HepG2 (cell line): ENCODE measurements around the gene TFG. TPM values are rescaled to one million over a fixed set of nuclear protein-coding genes. Genes with fewer than 3 reads are reported as not detected.

ENCODE experiments used
- ATAC-seq: fragments of 200-7000 bp; cut with Tn5 transposase; 3 replicates; pipeline ENCODE4 v1.9.1; 2020; ENCODE audit warnings: mild to moderate bottlenecking, moderate library complexity
- BruUV-seq: library from RNA; stranded (reverse); fragments of 400-500 nt; replicated peaks from 2 replicates; lab custom pipeline; 2021; lab: Mats Ljungman, UMichigan
- CTCF ChIA-PET: fragments of 300-600 bp; formaldehyde crosslinking; extraction: SDS; loops from one replicate; lab custom pipeline; 2021; ENCODE audit warnings: low total read pairs, inconsistent platforms, low intra/inter-chr PET ratio; lab: Yijun Ruan, JAX
- POLR2A ChIA-PET: fragments of 350-600 bp; sonication (Branson Sonifier 250); formaldehyde crosslinking; loops from one replicate; lab custom pipeline; 2020; ENCODE audit warnings: antibody characterized with exemption, inconsistent platforms; lab: Yijun Ruan, JAX
- DNase-seq: peaks from one replicate; pipeline ENCODE4 v3.0.0-alpha.2; 2015; ENCODE audit warnings: low spot score
- FAIRE-seq: peaks from 3 replicates; lab custom pipeline; 2011; peaks lifted over from hg19 to GRCh38; lab: Jason Lieb, UNC
- H2AFZ ChIP-seq: one replicate; pipeline ENCODE4 v1.6.1; 2011; ENCODE audit warnings: low read length, inconsistent platforms
- H3K27ac ChIP-seq: fragments of 300-600 bp; 3 replicates; pipeline ENCODE4 v1.8.0; 2011; ENCODE audit warnings: mixed run types, mild to moderate bottlenecking, mixed read lengths, low read length, inconsistent platforms; ENCODE audit not compliant: insufficient read depth; ENCODE audit errors: extremely low read length
- H3K27me3 ChIP-seq, 2 experiments: fragments of 200-600 bp in 1 of 2; 2 replicates in 1 of 2; 3 replicates in 1 of 2; pipeline versions ENCODE4 v1.6.0 to v1.8.0; 2011; ENCODE audit warnings: low read length in 2 of 2, mild to moderate bottlenecking in 2 of 2, moderate library complexity in 2 of 2, inconsistent platforms in 1 of 2; ENCODE audit not compliant: insufficient read depth in 2 of 2, control insufficient read depth in 1 of 2
- H3K36me3 ChIP-seq, 2 experiments: fragments of 200-600 bp in 1 of 2; replicated peaks in 1 of 2; 2 replicates in 1 of 2; 3 replicates in 1 of 2; pipeline versions ENCODE4 v1.5.1 to v1.8.0; 2011; ENCODE audit warnings: low read length in 2 of 2, inconsistent platforms in 1 of 2; ENCODE audit not compliant: insufficient read depth in 2 of 2, control insufficient read depth in 1 of 2
- H3K4me1 ChIP-seq: 2 replicates; pipeline ENCODE4 v1.5.1; 2012; ENCODE audit warnings: low read length, inconsistent platforms; ENCODE audit not compliant: insufficient read depth
- H3K4me2 ChIP-seq: 2 replicates; pipeline ENCODE4 v1.6.0; 2011; ENCODE audit warnings: low read depth, low read length, inconsistent platforms
- H3K4me3 ChIP-seq, 3 experiments: fragments of 200-600 bp in 1 of 3; sonication (generic), shearing (Covaris generic) in 1 of 3; replicated peaks in 1 of 3; 2 replicates each; pipeline ENCODE4 v1.5.1; 2011 to 2016; ENCODE audit warnings: low read length in 3 of 3, inconsistent platforms in 2 of 3, low read depth in 2 of 3, mild to moderate bottlenecking in 2 of 3, control low read depth in 1 of 3, mixed read lengths in 1 of 3; ENCODE audit not compliant: insufficient read depth in 1 of 3
- H3K79me2 ChIP-seq: one replicate; pipeline ENCODE4 v1.6.1; 2011; ENCODE audit warnings: low read length, inconsistent platforms; ENCODE audit not compliant: insufficient read depth
- H3K9ac ChIP-seq: 2 replicates; pipeline ENCODE4 v1.6.0; 2011; ENCODE audit warnings: mild to moderate bottlenecking, low read depth, low read length, inconsistent platforms; ENCODE audit not compliant: insufficient read depth
- H3K9me3 ChIP-seq: 2 replicates; pipeline ENCODE4 v1.5.1; 2012; ENCODE audit warnings: mild to moderate bottlenecking, low read length
- H4K20me1 ChIP-seq: 2 replicates; pipeline ENCODE4 v1.6.0; 2011; ENCODE audit warnings: inconsistent platforms, mild to moderate bottlenecking, low read length, moderate library complexity; ENCODE audit not compliant: insufficient read depth
- BRCA1 ChIP-seq: sonication (generic); formaldehyde crosslinking; IDR thresholded peaks from 2 replicates; pipeline ENCODE4 v1.4.0; 2020; ENCODE audit warnings: missing genetic modification reagents
- CREB1 ChIP-seq, 2 experiments: fragments of 450-650 bp in 1 of 2; IDR thresholded peaks; 2 replicates each; pipeline ENCODE4 v1.6.1; 2016 to 2017; ENCODE audit warnings: control low read depth in 1 of 2, mild to moderate bottlenecking in 1 of 2, missing compliant biosample characterization in 1 of 2, missing genetic modification characterization in 1 of 2
- ELK4 ChIP-seq: sonication (generic); formaldehyde crosslinking; IDR thresholded peaks from 2 replicates; pipeline ENCODE4 v1.9.0; 2021; ENCODE audit warnings: missing genetic modification reagents, borderline replicate concordance
- ETV6 ChIP-seq: sonication (generic); formaldehyde crosslinking; conservative IDR thresholded peaks from 2 replicates; pipeline ENCODE4 v1.4.0; 2020; ENCODE audit warnings: missing genetic modification reagents
- HIVEP1 ChIP-seq: sonication (generic); formaldehyde crosslinking; IDR thresholded peaks from 2 replicates; pipeline ENCODE4 v1.4.0; 2020; ENCODE audit warnings: mild to moderate bottlenecking, missing genetic modification reagents
- HNF1B ChIP-seq: sonication (generic); formaldehyde crosslinking; IDR thresholded peaks from 2 replicates; pipeline ENCODE4 v1.5.1; 2020; ENCODE audit warnings: mild to moderate bottlenecking, moderate library complexity, missing genetic modification reagents
- NFIC ChIP-seq: IDR thresholded peaks from 2 replicates; pipeline ENCODE4 v1.6.1; 2012; ENCODE audit warnings: mild to moderate bottlenecking, low read length, inconsistent platforms
- PAWR ChIP-seq: sonication (generic); formaldehyde crosslinking; IDR thresholded peaks from 2 replicates; pipeline ENCODE4 v1.4.0; 2020; ENCODE audit warnings: missing genetic modification reagents, mild to moderate bottlenecking, borderline replicate concordance
- TBP ChIP-seq: sonication (generic); formaldehyde crosslinking; IDR thresholded peaks from 2 replicates; pipeline ENCODE4 v1.5.0; 2020; ENCODE audit warnings: missing genetic modification reagents
- TFDP2 ChIP-seq: sonication (generic); formaldehyde crosslinking; IDR thresholded peaks from 2 replicates; pipeline ENCODE4 v1.4.0; 2020; ENCODE audit warnings: missing genetic modification reagents
- THAP11 ChIP-seq: IDR thresholded peaks from 2 replicates; pipeline ENCODE4 v1.6.1; 2016; ENCODE audit warnings: missing biosample characterization, missing genetic modification reagents
- THYN1 ChIP-seq: sonication (generic); formaldehyde crosslinking; IDR thresholded peaks from 2 replicates; pipeline ENCODE4 v1.8.1; 2023; ENCODE audit warnings: low read depth, mild to moderate bottlenecking, moderate library complexity, missing genetic modification reagents, borderline replicate concordance
- ZBTB2 ChIP-seq: sonication (generic); formaldehyde crosslinking; IDR thresholded peaks from 2 replicates; pipeline ENCODE4 v1.8.0; 2022; ENCODE audit warnings: low read depth, missing genetic modification reagents
- ZNF275 ChIP-seq: sonication (generic); formaldehyde crosslinking; IDR thresholded peaks from 2 replicates; pipeline ENCODE4 v1.8.0; 2022; ENCODE audit warnings: missing genetic modification reagents, mild to moderate bottlenecking, inconsistent platforms, borderline replicate concordance
- ZNF556 ChIP-seq: sonication (generic); formaldehyde crosslinking; IDR thresholded peaks from 2 replicates; pipeline ENCODE4 v1.4.0; 2020; ENCODE audit warnings: mild to moderate bottlenecking, missing genetic modification reagents, borderline replicate concordance
- ZNF883 ChIP-seq: sonication (generic); formaldehyde crosslinking; IDR thresholded peaks from 2 replicates; pipeline ENCODE4 v1.5.1; 2020; ENCODE audit warnings: mild to moderate bottlenecking, missing genetic modification reagents; ENCODE audit errors: not compliant biosample characterization
- WGBS: methylation state at CpG from one replicate; pipeline ENCODE4 v1.1.6; 2017; ENCODE audit warnings: low lambda C conversion rate; 5-methylcytosine and 5-hydroxymethylcytosine counted together
- in situ Hi-C: cut with HindIII; loops from 2 replicates; pipeline ENCODE4 v1.10.0; 2017; ENCODE audit warnings: low pct_unique_long_range_greater_than_20kb; ENCODE audit not compliant: extremely low pct_ligation_motif_present
- intact Hi-C: fragments of 100-400 bp; cut with micrococcal nuclease; formaldehyde crosslinking; loops from one replicate; pipeline ENCODE4 v1.10.0; 2022; ENCODE audit not compliant: unreplicated experiment
- polyA plus RNA-seq, 8 experiments: library from polyadenylated mRNA; depleted of rRNA in 3 of 8; stranded (reverse) in 7 of 8; unstranded in 1 of 8; fragments of >200 nt; fragmentation: Illumina TruSeq in 4 of 8; extraction: Trizol in 4 of 8; gene quantifications; 2 replicates each; pipeline versions ENCODE4 v1.2.1 to v1.2.3, GENCODE V29; 2011 to 2016; ENCODE audit warnings: low read depth in 4 of 8, missing spikeins in 1 of 8, mixed read lengths in 1 of 8; ENCODE audit not compliant: insufficient read depth in 1 of 8
- total RNA-seq, 5 experiments: library from RNA; depleted of rRNA; stranded (reverse); fragments of >200 nt; fragmentation: Illumina TruSeq; extraction: Trizol; gene quantifications; 2 replicates each; pipeline ENCODE4 v1.2.3, GENCODE V29; 2016; ENCODE audit warnings: low read depth in 1 of 5

Gene TFG
- total and polyA plus RNA-seq, 2 of the 13 experiments (the other 11 are each of a cell fraction or from before 2014, with no cell fraction given): 53.6 to 71.7 TPM

DNA sequence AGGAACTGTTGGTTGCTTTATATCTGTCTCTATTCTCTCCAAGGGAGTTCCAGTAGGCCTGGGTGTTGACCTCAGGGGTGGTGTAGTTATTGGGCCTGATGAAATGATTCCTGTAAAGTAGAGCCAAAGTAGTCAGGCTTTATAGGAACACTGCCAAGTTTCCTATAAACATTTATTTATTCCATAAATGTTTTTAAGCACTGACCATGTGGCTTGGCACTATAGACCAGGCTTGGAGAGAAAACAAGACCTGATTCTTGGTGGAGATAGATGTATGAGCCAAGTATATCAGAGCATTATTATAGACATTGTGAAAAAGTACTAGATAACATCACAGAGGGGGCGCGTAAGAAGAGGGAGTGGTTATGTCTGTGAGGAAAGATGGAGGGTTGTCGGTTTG, 65.9 kb downstream of the TFG start:
- WGBS: 69% methylated on average over 3 of the region's 3 CpGs
- no peaks in the 10 kb centered on the region for H4K20me1 ChIP-seq
- no peaks in the 10 kb centered on the region for H3K79me2 ChIP-seq
- TF ChIP-seq HNF1B (CRISPR knock-in tag) (no peak), CREB1 (IDR thresholded peaks at IDR 0.05) (no peak), CREB1 (CRISPR knock-in tag; IDR thresholded peaks at IDR 0.05) (no peak), ZNF275 (no peak), HIVEP1 (no peak), ZNF556 (CRISPR knock-in tag) (no peak), ELK4 (no peak), ETV6 (CRISPR knock-in tag) (no peak), PAWR (CRISPR knock-in tag) (no peak), TFDP2 (CRISPR knock-in tag) (no peak), THYN1 (CRISPR knock-in tag) (no peak), BRCA1 (no peak), NFIC (no peak), ZBTB2 (CRISPR knock-in tag) (no peak), THAP11 (no peak), TBP (CRISPR knock-in tag) (no peak), ZNF883 (no peak)
- in situ Hi-C loops: no loop called here
- H2AFZ ChIP-seq: no peak overlapping the region
- CTCF ChIA-PET: no interaction called here
- H3K9me3 ChIP-seq: no peaks in the 10 kb centered on the region
- no peaks in the 10 kb centered on the region for H3K4me1 ChIP-seq
- H3K27me3 ChIP-seq: no peaks in the 10 kb centered on the region
- no peaks in the 10 kb centered on the region for H3K36me3 ChIP-seq
- H3K9ac ChIP-seq: no peak overlapping the region
- no peak for ATAC-seq
- no TSS peak for BruUV-seq
- DNase-seq: no peak
- POLR2A ChIA-PET: no interaction called here
- H3K4me3 ChIP-seq: no peak overlapping the region
- no peak for FAIRE-seq
- no peak overlapping the region for H3K4me2 ChIP-seq
- H3K27ac ChIP-seq: no peak overlapping the region
- intact Hi-C loops: no loop called here
